BE2C (cell line): ENCODE results near the gene CLDN7.

ENCODE experiments used
- DNase-seq: peaks from one replicate; pipeline ENCODE4 v3.0.0-alpha.2; 2020
- H3K27me3 ChIP-seq: fragments of 250-450 bp; sonication (Bioruptor Pico); 2 replicates; pipeline ENCODE4 v1.5.1; 2020; ENCODE audit warnings: mild to moderate bottlenecking
- H3K36me3 ChIP-seq: fragments of 250-450 bp; sonication (Bioruptor Pico); 2 replicates; pipeline ENCODE4 v1.5.1; 2020; ENCODE audit warnings: mild to moderate bottlenecking
- H3K4me1 ChIP-seq: fragments of 250-450 bp; sonication (Bioruptor Pico); 2 replicates; pipeline ENCODE4 v1.5.1; 2020
- H3K4me3 ChIP-seq: 2 replicates; pipeline ENCODE4 v1.5.1; 2011; ENCODE audit warnings: low read depth, low read length
- H3K9me3 ChIP-seq: fragments of 250-450 bp; sonication (Bioruptor Pico); 2 replicates; pipeline ENCODE4 v1.5.1; 2020
- TF ChIP-seq, protein P1 (sequence below): IDR thresholded peaks from 2 replicates; pipeline ENCODE4 v1.5.1; 2012; ENCODE audit warnings: mild to moderate bottlenecking, low read depth, low read length

Gene CLDN7

DNA sequence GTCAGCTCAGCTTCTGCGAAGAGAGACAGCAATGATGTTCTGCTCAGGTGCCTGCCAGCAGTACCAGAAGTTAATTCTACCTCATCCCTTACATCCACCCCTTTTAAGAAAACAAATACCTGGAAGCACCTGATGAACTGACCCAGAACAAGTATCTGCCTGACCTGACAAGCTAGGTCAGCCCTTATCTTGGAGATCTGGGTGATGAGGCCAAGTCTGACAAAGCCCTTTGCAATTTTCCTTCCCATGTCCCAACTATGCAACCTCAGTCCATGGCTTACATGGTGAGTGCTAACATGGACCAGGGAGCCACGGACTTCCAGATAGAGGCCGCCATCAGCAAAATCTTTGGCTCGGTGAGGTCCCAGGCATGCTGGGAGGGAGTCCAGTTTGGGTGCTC, 38.9 kb downstream of the CLDN7 start:
- TF ChIP-seq, protein P1, sequence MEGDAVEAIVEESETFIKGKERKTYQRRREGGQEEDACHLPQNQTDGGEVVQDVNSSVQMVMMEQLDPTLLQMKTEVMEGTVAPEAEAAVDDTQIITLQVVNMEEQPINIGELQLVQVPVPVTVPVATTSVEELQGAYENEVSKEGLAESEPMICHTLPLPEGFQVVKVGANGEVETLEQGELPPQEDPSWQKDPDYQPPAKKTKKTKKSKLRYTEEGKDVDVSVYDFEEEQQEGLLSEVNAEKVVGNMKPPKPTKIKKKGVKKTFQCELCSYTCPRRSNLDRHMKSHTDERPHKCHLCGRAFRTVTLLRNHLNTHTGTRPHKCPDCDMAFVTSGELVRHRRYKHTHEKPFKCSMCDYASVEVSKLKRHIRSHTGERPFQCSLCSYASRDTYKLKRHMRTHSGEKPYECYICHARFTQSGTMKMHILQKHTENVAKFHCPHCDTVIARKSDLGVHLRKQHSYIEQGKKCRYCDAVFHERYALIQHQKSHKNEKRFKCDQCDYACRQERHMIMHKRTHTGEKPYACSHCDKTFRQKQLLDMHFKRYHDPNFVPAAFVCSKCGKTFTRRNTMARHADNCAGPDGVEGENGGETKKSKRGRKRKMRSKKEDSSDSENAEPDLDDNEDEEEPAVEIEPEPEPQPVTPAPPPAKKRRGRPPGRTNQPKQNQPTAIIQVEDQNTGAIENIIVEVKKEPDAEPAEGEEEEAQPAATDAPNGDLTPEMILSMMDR, result no peak

DNA sequence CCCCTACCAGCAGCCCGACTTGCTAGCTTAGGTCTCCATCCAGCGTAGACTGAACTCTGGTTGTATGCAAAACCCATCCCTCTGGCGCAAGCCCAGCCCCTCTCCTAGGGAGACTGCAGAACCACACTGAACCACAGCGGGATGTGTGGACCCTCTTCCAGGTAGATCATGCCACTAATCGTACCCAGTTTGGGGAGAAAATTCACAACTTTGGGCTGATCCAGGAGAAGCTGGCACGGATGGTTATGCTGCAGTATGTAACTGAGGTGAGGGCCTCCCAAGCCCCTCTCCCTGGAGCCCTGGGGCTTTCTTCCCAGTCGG, 39.3 kb downstream of the CLDN7 start:
- DNase-seq, result no peak
- Histone ChIP-seq H3K4me1 (no peaks in the 10 kb centered on the region), H3K9me3 (no peaks in the 10 kb centered on the region), H3K4me3 (no peak overlapping the region), H3K36me3 (peaks cover 14% of the 10 kb centered on the region), H3K27me3 (no peaks in the 10 kb centered on the region)
- TF ChIP-seq, protein P1, result no peak

More for the DNA sequence above, 38.9 kb downstream of the CLDN7 start:
- Histone ChIP-seq H3K9me3 (no peaks in the 10 kb centered on the region), H3K4me3 (no peak overlapping the region), H3K27me3 (no peaks in the 10 kb centered on the region), H3K4me1 (no peaks in the 10 kb centered on the region), H3K36me3 (peaks cover 14% of the 10 kb centered on the region)
- DNase-seq, result no peak

DNA sequence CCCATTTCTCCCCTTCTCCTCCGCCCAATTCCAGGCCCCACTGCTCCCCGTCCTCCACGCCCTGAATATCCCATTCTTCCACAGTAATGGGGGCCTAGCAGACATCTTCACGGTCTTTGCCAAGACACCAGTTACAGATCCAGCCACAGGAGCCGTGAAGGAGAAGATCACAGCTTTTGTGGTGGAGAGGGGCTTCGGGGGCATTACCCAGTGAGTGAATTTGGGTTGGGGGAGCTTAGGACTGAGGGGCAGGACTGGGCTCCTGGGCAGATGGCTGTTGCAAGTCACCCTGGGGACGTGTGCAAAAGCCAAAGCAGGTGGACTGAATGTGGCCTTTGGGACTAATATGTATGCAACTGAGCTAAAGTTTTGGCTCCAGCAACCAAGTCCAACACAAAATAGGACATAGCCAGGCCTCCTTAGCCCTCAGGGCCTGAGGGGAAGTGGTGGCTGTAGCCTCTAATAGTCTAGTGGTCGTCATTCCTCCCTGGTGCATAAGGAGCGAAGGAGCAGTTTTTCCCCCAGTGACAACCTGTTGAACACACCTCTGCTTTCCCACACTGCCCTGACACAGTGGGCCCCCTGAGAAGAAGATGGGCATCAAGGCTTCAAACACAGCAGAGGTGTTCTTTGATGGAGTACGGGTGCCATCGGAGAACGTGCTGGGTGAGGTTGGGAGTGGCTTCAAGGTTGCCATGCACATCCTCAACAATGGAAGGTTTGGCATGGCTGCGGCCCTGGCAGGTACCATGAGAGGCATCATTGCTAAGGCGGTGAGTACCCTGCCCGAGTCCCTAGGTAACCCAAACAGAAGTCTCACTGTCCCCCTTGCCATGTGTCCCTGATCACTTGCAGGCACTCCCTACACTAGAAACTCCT, 39.9 kb downstream of the CLDN7 start:
- DNase-seq, result no peak
- Histone ChIP-seq H3K36me3 (peaks cover 14% of the 10 kb centered on the region), H3K4me3 (no peak overlapping the region), H3K27me3 (no peaks in the 10 kb centered on the region), H3K4me1 (no peaks in the 10 kb centered on the region), H3K9me3 (no peaks in the 10 kb centered on the region)
- TF ChIP-seq, protein P1, result no peak

DNA sequence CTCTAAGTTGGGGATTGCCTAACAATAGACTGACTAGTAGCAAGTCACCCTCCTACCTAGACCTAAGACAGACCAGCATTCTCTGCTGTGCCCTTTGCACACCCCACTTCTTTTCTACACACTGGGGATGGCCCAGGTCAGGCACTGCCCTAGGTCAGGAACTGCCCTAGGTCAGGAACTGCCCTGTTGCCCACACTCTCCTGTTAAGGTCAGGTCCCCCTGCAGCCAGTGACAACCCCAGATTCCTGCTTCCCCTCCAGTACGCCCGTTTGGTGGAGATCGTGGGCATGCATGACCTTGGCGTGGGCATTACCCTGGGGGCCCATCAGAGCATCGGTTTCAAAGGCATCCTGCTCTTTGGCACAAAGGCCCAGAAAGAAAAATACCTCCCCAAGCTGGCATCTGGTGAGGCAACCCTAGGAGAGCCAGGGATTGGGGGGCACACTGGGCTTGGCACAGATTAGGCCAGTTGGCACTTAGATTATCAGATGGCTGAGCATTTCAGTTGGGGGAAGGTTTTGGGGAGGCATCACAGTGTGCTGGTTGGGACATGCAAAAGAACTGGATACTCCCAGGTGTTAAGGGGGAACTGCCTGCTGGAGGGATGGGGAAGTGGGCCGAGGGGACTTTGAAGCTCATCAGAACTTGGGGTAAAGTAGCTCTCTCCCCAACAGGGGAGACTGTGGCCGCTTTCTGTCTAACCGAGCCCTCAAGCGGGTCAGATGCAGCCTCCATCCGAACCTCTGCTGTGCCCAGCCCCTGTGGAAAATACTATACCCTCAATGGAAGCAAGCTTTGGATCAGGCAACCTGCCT, 40.8 kb downstream of the CLDN7 start:
- peaks cover 14% of the 10 kb centered on the region for H3K36me3 ChIP-seq

DNA sequence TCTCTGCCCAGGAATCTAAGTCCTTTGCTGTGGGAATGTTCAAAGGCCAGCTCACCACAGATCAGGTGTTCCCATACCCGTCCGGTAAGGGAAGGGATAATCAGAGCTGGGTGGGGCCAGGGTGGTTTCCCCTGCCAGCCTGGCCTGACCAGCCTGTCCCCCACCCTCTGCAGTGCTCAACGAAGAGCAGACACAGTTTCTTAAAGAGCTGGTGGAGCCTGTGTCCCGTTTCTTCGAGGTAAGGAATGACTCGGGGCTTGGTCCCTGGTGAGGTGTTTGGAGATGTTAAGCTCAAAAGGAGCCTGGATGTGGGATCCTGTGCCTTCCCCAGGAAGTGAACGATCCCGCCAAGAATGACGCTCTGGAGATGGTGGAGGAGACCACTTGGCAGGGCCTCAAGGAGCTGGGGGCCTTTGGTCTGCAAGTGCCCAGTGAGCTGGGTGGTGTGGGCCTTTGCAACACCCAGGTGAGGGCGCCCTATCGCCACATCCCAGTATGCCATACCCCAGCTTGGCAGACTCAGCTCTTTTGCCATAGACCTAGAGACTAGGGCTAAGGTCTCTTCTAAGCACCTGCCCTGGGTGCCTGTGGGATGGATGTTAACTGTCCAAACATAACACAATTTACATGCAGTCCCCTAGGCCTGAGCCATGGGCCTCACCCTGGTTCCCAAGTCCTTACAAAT, 41.5 kb downstream of the CLDN7 start:
- Histone ChIP-seq H3K4me3 (peak overlapping the region; percentile 72), H3K9me3 (no peaks in the 10 kb centered on the region), H3K36me3 (peaks cover 14% of the 10 kb centered on the region), H3K4me1 (peaks cover 5% of the 10 kb centered on the region; the same call in 1 of the 2 replicates), H3K27me3 (no peaks in the 10 kb centered on the region)
- TF ChIP-seq, protein P1, result peak; percentile 57
- peak; percentile 67 for DNase-seq

More for the DNA sequence above, 40.8 kb downstream of the CLDN7 start:
- DNase-seq, result no peak
- TF ChIP-seq, protein P1, result no peak
- Histone ChIP-seq H3K9me3 (no peaks in the 10 kb centered on the region), H3K4me3 (no peak overlapping the region), H3K4me1 (peaks cover under 1% of the 10 kb centered on the region; the same call in 1 of the 2 replicates), H3K27me3 (no peaks in the 10 kb centered on the region)
